ENCODE data around the gene ACSS1. TPM values are rescaled to one million over a fixed set of nuclear protein-coding genes. Genes with fewer than 3 reads are reported as not detected.

Gene ACSS1
- total RNA-seq, 1 experiment from 2014 or later = 0.61 TPM

GRCh38 chr20:24961384-24962181 lies 96.4 kb downstream of the ACSS1 start:
- no peak overlapping the region for H3K23ac ChIP-seq (ENCODE audit: insufficient read length, low read depth, low read length)
- no peak overlapping the region for H2BK20ac ChIP-seq (ENCODE audit: low read depth, low read length, poor library complexity, severe bottlenecking)
- H3K9me3 ChIP-seq (ENCODE audit: control insufficient read depth, low read depth, low read length) = no peaks in the 10 kb centered on the region
- H2BK12ac ChIP-seq (ENCODE audit: insufficient read length, low read depth, low read length) = no peak overlapping the region
- H3K4me2 ChIP-seq (ENCODE audit: insufficient read depth, insufficient read length, low read length) = no peak overlapping the region
- H2AFZ ChIP-seq (ENCODE audit: low read length) = no peak overlapping the region
- H3K79me1 ChIP-seq (ENCODE audit: insufficient read depth, low read depth, low read length, poor library complexity, severe bottlenecking) = no peaks in the 10 kb centered on the region
- H3K27me3 Mint-ChIP-seq (ENCODE audit: low read depth) = no peaks in the 10 kb centered on the region
- no peaks in the 10 kb centered on the region for H3K4me1 Mint-ChIP-seq
- no peak for TF ChIP-seq CTCF (conservative IDR thresholded peaks at IDR 0.05)
- no peak overlapping the region for H4K91ac ChIP-seq (ENCODE audit: insufficient read length, low read depth, low read length)
- H4K8ac ChIP-seq (replicated peaks; ENCODE audit: insufficient read length, low read depth, low read length) = no peak overlapping the region
- no peak overlapping the region; a peak in 1 of 7 replicates for H3K27ac Mint-ChIP-seq
- no peak overlapping the region for H3K9ac ChIP-seq (ENCODE audit: extremely low read depth, insufficient read length, low read length)
- H4K20me1 ChIP-seq (ENCODE audit: control insufficient read depth, insufficient read depth, insufficient read length) = no peaks in the 10 kb centered on the region
- H3K27ac ChIP-seq (ENCODE audit: insufficient read length, low read depth, low read length) = no peak overlapping the region
- no peak overlapping the region for H3T11ph ChIP-seq (ENCODE audit: low read length)
- H2AK5ac ChIP-seq (ENCODE audit: insufficient read length, low read length) = no peak overlapping the region
- H3K79me2 ChIP-seq (ENCODE audit: insufficient read depth, low read length) = no peaks in the 10 kb centered on the region
- H3K4me1 ChIP-seq (ENCODE audit: insufficient read depth, low read length) = no peaks in the 10 kb centered on the region
- no peak overlapping the region for H2BK5ac ChIP-seq (ENCODE audit: insufficient read length, low read length)
- DNase-seq = peak; percentile 6
- H3K4me3 Mint-ChIP-seq = no peak overlapping the region
- no peak overlapping the region for H4K5ac ChIP-seq (ENCODE audit: insufficient read length, low read depth, low read length)
- no peaks in the 10 kb centered on the region for H3K27me3 ChIP-seq (ENCODE audit: insufficient read depth, low read length)
- H3K9me3 Mint-ChIP-seq = no peaks in the 10 kb centered on the region; a peak in 1 of 5 replicates
- H3K23me2 ChIP-seq (ENCODE audit: insufficient read length, low read depth, low read length, poor library complexity, severe bottlenecking) = no peaks in the 10 kb centered on the region
- no CpG with 5 or more reads among the region's 20 CpGs for WGBS (ENCODE audit: extremely low coverage, insufficient read length, low lambda C conversion rate)
- no peak overlapping the region for H3K4ac ChIP-seq (ENCODE audit: low read depth, low read length)
- H2BK15ac ChIP-seq (ENCODE audit: low read depth, low read length) = no peak overlapping the region
- H3K18ac ChIP-seq (ENCODE audit: insufficient read length, low read depth, low read length) = no peak overlapping the region
- H3K56ac ChIP-seq (ENCODE audit: insufficient read length, low read depth, low read length) = no peak overlapping the region
- no peak overlapping the region for H2BK120ac ChIP-seq (ENCODE audit: low read depth, low read length, poor library complexity, severe bottlenecking)
- H3K14ac ChIP-seq (ENCODE audit: insufficient read depth, low read length) = no peak overlapping the region
- peaks cover 19 to 54% (median 28%) of the 10 kb centered on the region in 3 experiments; a peak in 6 of 7 replicates for H3K36me3 Mint-ChIP-seq (ENCODE audit: insufficient read depth in 1 of 3, low read depth in 3 of 3)

Measured in H9 (cell line).